Measurements from ENCODE around the gene BCL7A. TPM values are rescaled to one million over a fixed set of nuclear protein-coding genes. Genes with fewer than 3 reads are reported as not detected.

BCL7A gene
- total RNA-seq, 1 donor from 2014 or later, result 41.4 TPM

- no peak for ATAC-seq (ENCODE audit: low read depth)
- H3K9me3 Mint-ChIP-seq, result no peaks in the 10 kb centered on the region
- no peaks in the 10 kb centered on the region for H3K36me3 Mint-ChIP-seq (ENCODE audit: low read depth)
- CTCF ChIA-PET, result interaction anchor here (0.7 to 2.7 kb wide), 4 partner anchors 16 to 52 kb away, joined by 3 to 7 read pairs (median 4); no protein-coding TSS in a partner anchor
- H3K4me3 Mint-ChIP-seq, result peak overlapping the region; percentile 3
- POLR2A ChIA-PET, result interaction anchor here (1.0 kb wide), 1 partner anchor 30 kb away, joined by 3 read pairs; no protein-coding TSS in a partner anchor
- intact Hi-C loops (cut with micrococcal nuclease), result loop anchor here (5.0 kb wide), 1 partner anchor 40 kb away; no protein-coding TSS in a partner anchor
- no peak for DNase-seq
- no peak overlapping the region for H3K27ac Mint-ChIP-seq
- TF ChIP-seq CTCF (IDR thresholded peaks at IDR 0.05), result no peak
- H3K27me3 Mint-ChIP-seq, result no peaks in the 10 kb centered on the region
- H3K4me1 Mint-ChIP-seq, result peaks cover 49% of the 10 kb centered on the region
Observed at GRCh38 chr12:122106843-122107242, 85.2 kb downstream of the BCL7A start.

- TF ChIP-seq CTCF (IDR thresholded peaks at IDR 0.05), result no peak
- DNase-seq, result no peak
- Mint-ChIP-seq H3K4me3 (no peak overlapping the region), H3K27me3 (no peaks in the 10 kb centered on the region), H3K4me1 (peaks cover 50% of the 10 kb centered on the region), H3K36me3 (ENCODE audit: low read depth) (no peaks in the 10 kb centered on the region), H3K27ac (no peak overlapping the region), H3K9me3 (no peaks in the 10 kb centered on the region)
- ATAC-seq (ENCODE audit: low read depth), result no peak
- CTCF ChIA-PET, result interaction anchor here (0.7 to 2.7 kb wide), 5 partner anchors 13 to 53 kb away, joined by 3 to 7 read pairs (median 3); no protein-coding TSS in a partner anchor
- intact Hi-C loops (cut with micrococcal nuclease), result loop anchor here (5.0 kb wide), 1 partner anchor 40 kb away; no protein-coding TSS in a partner anchor
- POLR2A ChIA-PET, result interaction anchor here (1.0 kb wide), 1 partner anchor 30 kb away, joined by 3 read pairs; no protein-coding TSS in a partner anchor
Observed at GRCh38 chr12:122107261-122107660, 85.6 kb downstream of the BCL7A start.

- Mint-ChIP-seq H3K9me3 (no peaks in the 10 kb centered on the region), H3K4me3 (no peak overlapping the region), H3K36me3 (ENCODE audit: low read depth) (no peaks in the 10 kb centered on the region), H3K4me1 (peaks cover 30% of the 10 kb centered on the region), H3K27me3 (no peaks in the 10 kb centered on the region), H3K27ac (no peak overlapping the region)
- intact Hi-C loops (cut with micrococcal nuclease), result no loop called here
- DNase-seq (no peak), ATAC-seq (ENCODE audit: low read depth) (no peak)
- POLR2A ChIA-PET, result interaction anchor here (0.5 to 0.6 kb wide), 2 partner anchors 44 to 183 kb away, joined by 5 to 7 read pairs; no protein-coding TSS in a partner anchor
- no peak for TF ChIP-seq CTCF (IDR thresholded peaks at IDR 0.05)
- CTCF ChIA-PET, result interaction anchor here (0.6 to 2.0 kb wide), 3 partner anchors 12 to 1226 kb away, joined by 3 to 8 read pairs (median 3); no protein-coding TSS in a partner anchor
Observed at GRCh38 chr12:122111089-122111641, 89.5 kb downstream of the BCL7A start.

Other genes with a start within 250 kb of the BCL7A start
- gene RHOF, start 228.2 kb upstream of the BCL7A start, total RNA-seq, result 133 and 142 TPM in 2 replicates
- 36.0 and 40.3 TPM in 2 replicates for gene SETD1B, start 217.9 kb upstream of the BCL7A start, total RNA-seq
- not detected in 2 replicates for gene HPD, start 163.0 kb upstream of the BCL7A start, total RNA-seq
- gene PSMD9, start 133.1 kb upstream of the BCL7A start, total RNA-seq, result 35.9 and 40.2 TPM in 2 replicates
- gene CFAP251, start 103.3 kb upstream of the BCL7A start, total RNA-seq, result 0.91 and 1.2 TPM in 2 replicates
- 26.7 and 33.7 TPM in 2 replicates for gene MLXIP, start 56.9 kb downstream of the BCL7A start, total RNA-seq
- not detected in 2 replicates for gene IL31, start 152.3 kb downstream of the BCL7A start, total RNA-seq
- gene LRRC43, start 161.2 kb downstream of the BCL7A start, total RNA-seq, result not detected in 2 replicates
- not detected in 2 replicates for gene B3GNT4, start 181.8 kb downstream of the BCL7A start, total RNA-seq
- 39.8 and 51.3 TPM in 2 replicates for gene DIABLO, start 204.2 kb downstream of the BCL7A start, total RNA-seq
- gene VPS33A, start 244.6 kb downstream of the BCL7A start, total RNA-seq, result 29.6 and 33.2 TPM in 2 replicates

Data from activated B cell treated with CpG ODN at 0.5 μM for 24 hours (primary cell).